HepG2 (cell line): ENCODE data around the gene RBP2. TPM values are rescaled to one million over a fixed set of nuclear protein-coding genes. Genes with fewer than 3 reads are reported as not detected.

Experiments used
- ATAC-seq: fragments of 200-7000 bp; cut with Tn5 transposase; 3 replicates; pipeline ENCODE4 v1.9.1; 2020; ENCODE audit warnings: mild to moderate bottlenecking, moderate library complexity
- BruUV-seq: library from RNA; stranded (reverse); fragments of 400-500 nt; replicated peaks from 2 replicates; lab custom pipeline; 2021; lab: Mats Ljungman, UMichigan
- CTCF ChIA-PET: fragments of 300-600 bp; formaldehyde crosslinking; extraction: SDS; loops from one replicate; lab custom pipeline; 2021; ENCODE audit warnings: low total read pairs, inconsistent platforms, low intra/inter-chr PET ratio; lab: Yijun Ruan, JAX
- POLR2A ChIA-PET: fragments of 350-600 bp; sonication (Branson Sonifier 250); formaldehyde crosslinking; loops from one replicate; lab custom pipeline; 2020; ENCODE audit warnings: antibody characterized with exemption, inconsistent platforms; lab: Yijun Ruan, JAX
- DNase-seq: peaks from one replicate; pipeline ENCODE4 v3.0.0-alpha.2; 2015; ENCODE audit warnings: low spot score
- FAIRE-seq: peaks from 3 replicates; lab custom pipeline; 2011; peaks lifted over from hg19 to GRCh38; lab: Jason Lieb, UNC
- H2AFZ ChIP-seq: one replicate; pipeline ENCODE4 v1.6.1; 2011; ENCODE audit warnings: low read length, inconsistent platforms
- H3K27ac ChIP-seq: fragments of 300-600 bp; 3 replicates; pipeline ENCODE4 v1.8.0; 2011; ENCODE audit warnings: mixed run types, mild to moderate bottlenecking, mixed read lengths, low read length, inconsistent platforms; ENCODE audit not compliant: insufficient read depth; ENCODE audit errors: extremely low read length
- H3K27me3 ChIP-seq, 2 experiments: fragments of 200-600 bp in 1 of 2; 2 replicates in 1 of 2; 3 replicates in 1 of 2; pipeline versions ENCODE4 v1.6.0 to v1.8.0; 2011; ENCODE audit warnings: low read length in 2 of 2, mild to moderate bottlenecking in 2 of 2, moderate library complexity in 2 of 2, inconsistent platforms in 1 of 2; ENCODE audit not compliant: insufficient read depth in 2 of 2, control insufficient read depth in 1 of 2
- H3K36me3 ChIP-seq, 2 experiments: fragments of 200-600 bp in 1 of 2; replicated peaks in 1 of 2; 2 replicates in 1 of 2; 3 replicates in 1 of 2; pipeline versions ENCODE4 v1.5.1 to v1.8.0; 2011; ENCODE audit warnings: low read length in 2 of 2, inconsistent platforms in 1 of 2; ENCODE audit not compliant: insufficient read depth in 2 of 2, control insufficient read depth in 1 of 2
- H3K4me1 ChIP-seq: 2 replicates; pipeline ENCODE4 v1.5.1; 2012; ENCODE audit warnings: low read length, inconsistent platforms; ENCODE audit not compliant: insufficient read depth
- H3K4me2 ChIP-seq: 2 replicates; pipeline ENCODE4 v1.6.0; 2011; ENCODE audit warnings: low read depth, low read length, inconsistent platforms
- H3K4me3 ChIP-seq, 3 experiments: fragments of 200-600 bp in 1 of 3; sonication (generic), shearing (Covaris generic) in 1 of 3; replicated peaks in 1 of 3; 2 replicates each; pipeline ENCODE4 v1.5.1; 2011 to 2016; ENCODE audit warnings: low read length in 3 of 3, inconsistent platforms in 2 of 3, low read depth in 2 of 3, mild to moderate bottlenecking in 2 of 3, control low read depth in 1 of 3, mixed read lengths in 1 of 3; ENCODE audit not compliant: insufficient read depth in 1 of 3
- H3K79me2 ChIP-seq: one replicate; pipeline ENCODE4 v1.6.1; 2011; ENCODE audit warnings: low read length, inconsistent platforms; ENCODE audit not compliant: insufficient read depth
- H3K9ac ChIP-seq: 2 replicates; pipeline ENCODE4 v1.6.0; 2011; ENCODE audit warnings: mild to moderate bottlenecking, low read depth, low read length, inconsistent platforms; ENCODE audit not compliant: insufficient read depth
- H3K9me3 ChIP-seq: 2 replicates; pipeline ENCODE4 v1.5.1; 2012; ENCODE audit warnings: mild to moderate bottlenecking, low read length
- H4K20me1 ChIP-seq: 2 replicates; pipeline ENCODE4 v1.6.0; 2011; ENCODE audit warnings: inconsistent platforms, mild to moderate bottlenecking, low read length, moderate library complexity; ENCODE audit not compliant: insufficient read depth
- ARNT ChIP-seq: fragments of 450-650 bp; IDR thresholded peaks from 2 replicates; pipeline ENCODE4 v1.6.1; 2017
- FOXJ3 ChIP-seq: sonication (generic); formaldehyde crosslinking; IDR thresholded peaks from 2 replicates; pipeline ENCODE4 v1.4.0; 2020; ENCODE audit warnings: missing genetic modification reagents, mild to moderate bottlenecking, borderline replicate concordance
- KDM4B ChIP-seq: sonication (generic); formaldehyde crosslinking; IDR thresholded peaks from 2 replicates; pipeline ENCODE4 v1.4.0; 2020; ENCODE audit warnings: missing genetic modification reagents
- NKX3-1 ChIP-seq: sonication (generic); formaldehyde crosslinking; IDR thresholded peaks from 2 replicates; pipeline ENCODE4 v1.5.0; 2020; ENCODE audit warnings: missing genetic modification reagents
- REPIN1 ChIP-seq: sonication (generic); formaldehyde crosslinking; IDR thresholded peaks from 2 replicates; pipeline ENCODE4 v1.8.0; 2022; ENCODE audit warnings: missing genetic modification reagents, low read depth, mild to moderate bottlenecking, borderline replicate concordance
- SNRNP70 ChIP-seq: fragments of 200-400 bp; formaldehyde crosslinking; IDR thresholded peaks from 2 replicates; pipeline ENCODE4 v1.6.1; 2017; ENCODE audit warnings: mild to moderate bottlenecking, low read depth, low read length, moderate library complexity
- ZBTB1 ChIP-seq: sonication (generic); formaldehyde crosslinking; IDR thresholded peaks from 2 replicates; pipeline ENCODE4 v1.4.0; 2020; ENCODE audit warnings: missing genetic modification reagents, borderline replicate concordance
- ZFAT ChIP-seq: sonication (generic); formaldehyde crosslinking; conservative IDR thresholded peaks from 2 replicates; pipeline ENCODE4 v1.8.1; 2023; ENCODE audit warnings: missing genetic modification reagents, inconsistent platforms
- ZNF235 ChIP-seq: sonication (generic); formaldehyde crosslinking; IDR thresholded peaks from 2 replicates; pipeline ENCODE4 v1.8.1; 2023; ENCODE audit warnings: mild to moderate bottlenecking, missing genetic modification reagents, borderline replicate concordance
- ZSCAN21 ChIP-seq: sonication (generic); formaldehyde crosslinking; IDR thresholded peaks from 2 replicates; pipeline ENCODE4 v1.8.0; 2022; ENCODE audit warnings: mild to moderate bottlenecking, missing genetic modification reagents, moderate library complexity, borderline replicate concordance
- WGBS: methylation state at CpG from one replicate; pipeline ENCODE4 v1.1.6; 2017; ENCODE audit warnings: low lambda C conversion rate; 5-methylcytosine and 5-hydroxymethylcytosine counted together
- in situ Hi-C: cut with HindIII; loops from 2 replicates; pipeline ENCODE4 v1.10.0; 2017; ENCODE audit warnings: low pct_unique_long_range_greater_than_20kb; ENCODE audit not compliant: extremely low pct_ligation_motif_present
- intact Hi-C: fragments of 100-400 bp; cut with micrococcal nuclease; formaldehyde crosslinking; loops from one replicate; pipeline ENCODE4 v1.10.0; 2022; ENCODE audit not compliant: unreplicated experiment
- polyA plus RNA-seq, 8 experiments: library from polyadenylated mRNA; depleted of rRNA in 3 of 8; stranded (reverse) in 7 of 8; unstranded in 1 of 8; fragments of >200 nt; fragmentation: Illumina TruSeq in 4 of 8; extraction: Trizol in 4 of 8; gene quantifications; 2 replicates each; pipeline versions ENCODE4 v1.2.1 to v1.2.3, GENCODE V29; 2011 to 2016; ENCODE audit warnings: low read depth in 4 of 8, missing spikeins in 1 of 8, mixed read lengths in 1 of 8; ENCODE audit not compliant: insufficient read depth in 1 of 8
- total RNA-seq, 5 experiments: library from RNA; depleted of rRNA; stranded (reverse); fragments of >200 nt; fragmentation: Illumina TruSeq; extraction: Trizol; gene quantifications; 2 replicates each; pipeline ENCODE4 v1.2.3, GENCODE V29; 2016; ENCODE audit warnings: low read depth in 1 of 5

RBP2 gene
- total and polyA plus RNA-seq, 2 of the 13 experiments (the other 11 are each of a cell fraction or from before 2014, with no cell fraction given): 0.17 to 2.5 TPM

- TF ChIP-seq ZSCAN21: no peak
- no peak for TF ChIP-seq ZNF235 (CRISPR knock-in tag)
- no peak for TF ChIP-seq ZBTB1 (CRISPR knock-in tag)
- no peak for TF ChIP-seq FOXJ3
- no peak for TF ChIP-seq ARNT
- TF ChIP-seq KDM4B (CRISPR knock-in tag): no peak
- TF ChIP-seq NKX3-1 (CRISPR knock-in tag): no peak
- TF ChIP-seq, all 625 proteins: peak for 0
These were observed 41.2 kb upstream of the RBP2 start (continued) for GRCh38 chr3:139517321-139518065.

GRCh38 chr3:139514741-139515140 lies 38.4 kb upstream of the RBP2 start:
- in situ Hi-C loops: no loop called here

More at GRCh38 chr3:139514741-139515140, 38.4 kb upstream of the RBP2 start:
- Histone ChIP-seq H3K4me3 (no peak overlapping the region), H3K36me3 (no peaks in the 10 kb centered on the region), H4K20me1 (no peaks in the 10 kb centered on the region), H2AFZ (no peak overlapping the region), H3K4me2 (no peak overlapping the region), H3K4me1 (no peaks in the 10 kb centered on the region), H3K27ac (no peak overlapping the region), H3K9ac (no peak overlapping the region), H3K27me3 (0 out of 5 replicates have a peak, but pooled peaks cover 0 to 4% of the 10 kb centered on the region in 2 experiments), H3K9me3 (no peaks in the 10 kb centered on the region), H3K79me2 (no peaks in the 10 kb centered on the region)
- no TSS peak for BruUV-seq
- ChIA-PET POLR2A (no interaction called here), CTCF (no interaction called here)
- ATAC-seq (no peak), FAIRE-seq (no peak), DNase-seq (no peak)
- intact Hi-C loops: no loop called here
- 53% methylated on average over 4 of the region's 4 CpGs for WGBS
- TF ChIP-seq REPIN1 (CRISPR knock-in tag) (no peak), ZFAT (no peak), SNRNP70 (no peak)
